ENCODE results near the gene NANS.

- TF ChIP-seq GATA3 (IDR thresholded peaks at IDR 0.05; ENCODE audit: low read depth, low read length) (no peak), GATA2 (IDR thresholded peaks at IDR 0.05; ENCODE audit: low read depth, low read length) (no peak)
Observed at GRCh38 chr9:98066235-98066634, 9.7 kb downstream of the NANS start.

Data from SH-SY5Y (cell line).